CD1c-positive myeloid dendritic cell (primary cell): Measurements from ENCODE around the gene AGAP3.

Experiments
- DNase-seq: peaks from one replicate; pipeline ENCODE4 v3.0.0-alpha.2; 2016; ENCODE audit errors: extremely low spot score

AGAP3 gene

GRCh38 chr7:151166629-151167196 lies 80.4 kb downstream of the AGAP3 start:
- DNase-seq: no peak

GRCh38 chr7:151167197-151167961 lies 81.1 kb downstream of the AGAP3 start, which contains the start of gene GBX1:
Gene GBX1, minus strand, starts transcription at chr7:151167694. Its CDS starts 146 bp downstream, at chr7:151167548.
- peak; percentile 16 for DNase-seq

- peak; percentile 64 for DNase-seq
Observed at GRCh38 chr7:151168003-151168786, 81.9 kb downstream of the AGAP3 start.

GRCh38 chr7:151168787-151169162 lies 82.5 kb downstream of the AGAP3 start:
- no peak for DNase-seq

GRCh38 chr7:151172273-151173141 lies 86.2 kb downstream of the AGAP3 start:
- peak; percentile 92 for DNase-seq

- no peak for DNase-seq
Observed at GRCh38 chr7:151173386-151174245, 87.3 kb downstream of the AGAP3 start.

- peak; percentile 35 for DNase-seq
Observed at GRCh38 chr7:151174246-151175046, 88.2 kb downstream of the AGAP3 start.

- no peak for DNase-seq
Observed at GRCh38 chr7:151175047-151175792, 88.9 kb downstream of the AGAP3 start.

- DNase-seq: no peak
Observed at GRCh38 chr7:151175793-151176311, 89.6 kb downstream of the AGAP3 start.

GRCh38 chr7:151176401-151176800 lies 90.1 kb downstream of the AGAP3 start:
- no peak for DNase-seq

- no peak for DNase-seq
Observed at GRCh38 chr7:151177310-151177709, 91.0 kb downstream of the AGAP3 start.

- DNase-seq: no peak
Observed at GRCh38 chr7:151178236-151178635, 92.0 kb downstream of the AGAP3 start.

- DNase-seq: no peak
Observed at GRCh38 chr7:151178831-151179230, 92.6 kb downstream of the AGAP3 start.

- DNase-seq: no peak
Observed at GRCh38 chr7:151179287-151179860, 93.1 kb downstream of the AGAP3 start.

GRCh38 chr7:151179946-151180345 lies 93.7 kb downstream of the AGAP3 start:
- DNase-seq: no peak

- DNase-seq: no peak
Observed at GRCh38 chr7:151181011-151181431, 94.7 kb downstream of the AGAP3 start.

- DNase-seq: no peak
Observed at GRCh38 chr7:151185762-151186639, 99.7 kb downstream of the AGAP3 start.
